Smooth muscle cell (in vitro differentiated cells): ENCODE data around the gene ZNF467. TPM values are rescaled to one million over a fixed set of nuclear protein-coding genes. Genes with fewer than 3 reads are reported as not detected.

Experiments
- DNase-seq: peaks from one replicate; lab custom pipeline; 2025; ENCODE audit not compliant: unreplicated experiment; lab: John Stamatoyannopoulos, UW
- H2AFZ ChIP-seq: fragments of 200-600 bp; sonication (generic); 2 replicates; pipeline ENCODE4 v1.6.0; 2016; ENCODE audit warnings: antibody characterized with exemption, low read depth, mild to moderate bottlenecking
- H3F3A ChIP-seq: fragments of 200-600 bp; sonication (generic); 2 replicates; pipeline ENCODE4 v1.6.0; 2017; ENCODE audit warnings: antibody characterized with exemption, low read depth
- H3K27ac ChIP-seq: fragments of 200-600 bp; sonication (generic); 2 replicates; pipeline ENCODE4 v1.5.1; 2016; ENCODE audit warnings: low read depth, mild to moderate bottlenecking
- H3K27me3 ChIP-seq: fragments of 200-600 bp; sonication (generic); 2 replicates; pipeline ENCODE4 v1.6.1; 2016; ENCODE audit warnings: low read depth, mild to moderate bottlenecking
- H3K36me3 ChIP-seq: fragments of 200-600 bp; sonication (generic); 2 replicates; pipeline ENCODE4 v1.5.1; 2016; ENCODE audit warnings: low read depth
- H3K4me1 ChIP-seq: fragments of 200-600 bp; sonication (generic); 2 replicates; pipeline ENCODE4 v1.5.1; 2016; ENCODE audit warnings: low read depth
- H3K4me2 ChIP-seq: fragments of 200-600 bp; sonication (generic); 2 replicates; pipeline ENCODE4 v1.6.0; 2016; ENCODE audit warnings: mild to moderate bottlenecking
- H3K4me3 ChIP-seq: fragments of 200-600 bp; sonication (generic); 2 replicates; pipeline ENCODE4 v1.5.1; 2016; ENCODE audit warnings: mild to moderate bottlenecking
- H3K79me2 ChIP-seq: fragments of 200-600 bp; sonication (generic); 2 replicates; pipeline ENCODE4 v1.6.0; 2016; ENCODE audit warnings: low read depth, mild to moderate bottlenecking
- H3K9ac ChIP-seq: fragments of 200-600 bp; sonication (generic); 2 replicates; pipeline ENCODE4 v1.6.0; 2016; ENCODE audit warnings: low read depth
- H3K9me3 ChIP-seq: fragments of 200-600 bp; sonication (generic); replicated peaks from 2 replicates; pipeline ENCODE4 v1.5.1; 2016; ENCODE audit warnings: low read depth
- H4K20me1 ChIP-seq: fragments of 200-600 bp; sonication (generic); 2 replicates; pipeline ENCODE4 v1.6.0; 2016; ENCODE audit warnings: low read depth
- CTCF ChIP-seq: fragments of 200-600 bp; sonication (generic); IDR thresholded peaks from 2 replicates; pipeline ENCODE4 v1.5.1; 2017; ENCODE audit warnings: borderline replicate concordance, mild to moderate bottlenecking, antibody characterized with exemption; ENCODE audit not compliant: insufficient read depth, poor library complexity, severe bottlenecking
- WGBS: methylation state at CpG from one replicate; pipeline ENCODE4 v1.1.7; 2016; ENCODE audit warnings: low lambda C conversion rate; 5-methylcytosine and 5-hydroxymethylcytosine counted together
- polyA plus RNA-seq: library from polyadenylated mRNA; unstranded; fragments of >200 nt; fragmentation: Nextera tagmentation; extraction: Ambion mirVana; gene quantifications from 2 replicates; pipeline ENCODE4 v1.2.1, GENCODE V29; 2016
- total RNA-seq: library from RNA; depleted of rRNA; stranded (reverse); fragments of >200 nt; gene quantifications from 2 replicates; pipeline ENCODE4 v1.2.3, GENCODE V29; 2014

Gene ZNF467
- total and polyA plus RNA-seq, 2 experiments from 2014 or later, result 2.0 to 8.2 TPM

DNA sequence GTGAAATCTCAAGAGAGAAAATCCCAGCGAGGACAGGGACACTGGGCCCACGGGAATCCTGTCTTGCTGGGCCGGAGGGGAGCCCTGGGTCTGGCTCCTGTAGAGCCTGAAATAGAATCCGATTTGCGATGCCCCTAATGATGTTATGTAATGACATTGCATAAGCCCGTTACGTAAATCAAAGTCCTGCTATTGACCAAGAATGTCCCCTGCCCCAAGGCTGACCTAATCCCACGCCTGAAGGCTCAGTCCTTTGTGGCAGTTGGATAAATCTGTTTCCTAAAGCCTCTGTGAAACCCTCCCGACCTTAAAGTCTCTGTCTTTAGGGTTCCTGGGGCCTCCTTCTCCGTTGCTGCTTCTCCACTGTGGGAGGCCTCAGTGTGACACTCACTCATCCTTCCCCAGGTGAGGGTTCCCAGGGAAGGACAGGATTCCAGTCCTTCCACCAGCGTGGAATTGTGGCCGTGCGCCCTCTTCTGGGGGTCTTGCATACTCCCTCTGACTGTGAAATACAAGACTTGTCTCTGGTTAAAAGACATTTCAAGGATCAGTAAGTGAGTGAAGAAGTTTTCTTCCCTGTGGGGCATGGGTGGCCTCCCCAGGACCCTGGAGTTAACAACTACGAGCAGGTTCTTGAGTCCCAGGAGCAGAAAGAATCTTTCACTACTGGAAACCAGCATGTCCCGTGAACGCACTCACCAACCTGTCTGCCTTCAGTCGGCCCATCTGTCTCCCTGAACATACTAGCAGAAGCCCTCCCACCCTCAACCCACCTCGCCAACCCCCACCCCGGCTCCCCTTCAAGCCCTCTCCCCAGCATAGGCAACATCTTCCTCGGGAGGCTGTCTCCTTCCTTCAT lies 19.8 kb downstream of the ZNF467 start:
- WGBS, result 64% methylated on average over 17 of the region's 20 CpGs
- Histone ChIP-seq H3K4me1 (no peaks in the 10 kb centered on the region), H3K4me2 (no peak overlapping the region), H3F3A (no peaks in the 10 kb centered on the region), H4K20me1 (no peaks in the 10 kb centered on the region), H3K27ac (no peak overlapping the region), H3K9me3 (no peaks in the 10 kb centered on the region), H3K4me3 (no peak overlapping the region), H2AFZ (no peak overlapping the region), H3K79me2 (no peaks in the 10 kb centered on the region), H3K27me3 (no peaks in the 10 kb centered on the region), H3K36me3 (no peaks in the 10 kb centered on the region), H3K9ac (no peak overlapping the region)
- peak; percentile 63 for TF ChIP-seq CTCF
- DNase-seq, result no peak

- H3K9me3 ChIP-seq, result no peaks in the 10 kb centered on the region
Observed at GRCh38 chr7:149752646-149753045, 20.7 kb downstream of the ZNF467 start.

GRCh38 chr7:149751043-149751775 lies 22.2 kb downstream of the ZNF467 start:
- no peak overlapping the region for H2AFZ ChIP-seq
- no peak for DNase-seq
- H3F3A ChIP-seq, result no peaks in the 10 kb centered on the region
- no peak overlapping the region for H3K4me3 ChIP-seq
- H4K20me1 ChIP-seq, result no peaks in the 10 kb centered on the region
- H3K79me2 ChIP-seq, result no peaks in the 10 kb centered on the region
- H3K9me3 ChIP-seq, result no peaks in the 10 kb centered on the region
- no peaks in the 10 kb centered on the region for H3K4me1 ChIP-seq
- peaks cover under 1% of the 10 kb centered on the region for H3K27me3 ChIP-seq
- H3K4me2 ChIP-seq, result no peak overlapping the region
- TF ChIP-seq CTCF, result no peak
- H3K9ac ChIP-seq, result no peak overlapping the region
- H3K36me3 ChIP-seq, result no peaks in the 10 kb centered on the region
- 80% methylated on average over 7 of the region's 8 CpGs for WGBS
- H3K27ac ChIP-seq, result no peak overlapping the region

More at GRCh38 chr7:149752646-149753045, 20.7 kb downstream of the ZNF467 start:
- H3K9ac ChIP-seq, result no peak overlapping the region
- TF ChIP-seq CTCF, result no peak
- no peaks in the 10 kb centered on the region for H3K27me3 ChIP-seq
- no peak overlapping the region for H2AFZ ChIP-seq
- no peak for DNase-seq
- H4K20me1 ChIP-seq, result no peaks in the 10 kb centered on the region
- no peak overlapping the region for H3K4me2 ChIP-seq
- H3K4me3 ChIP-seq, result no peak overlapping the region
- no peaks in the 10 kb centered on the region for H3K79me2 ChIP-seq
- no peaks in the 10 kb centered on the region for H3F3A ChIP-seq
- WGBS, result 94% methylated on average over 5 of the region's 5 CpGs
- no peaks in the 10 kb centered on the region for H3K4me1 ChIP-seq
- no peak overlapping the region for H3K27ac ChIP-seq
- no peaks in the 10 kb centered on the region for H3K36me3 ChIP-seq
